HepG2 (cell line): ENCODE data around the gene VAV2. TPM values are rescaled to one million over a fixed set of nuclear protein-coding genes. Genes with fewer than 3 reads are reported as not detected.

Experiments
- ARNTL ChIP-seq: sonication (generic); formaldehyde crosslinking; IDR thresholded peaks from 2 replicates; pipeline ENCODE4 v1.4.0; 2020; ENCODE audit warnings: mild to moderate bottlenecking, missing genetic modification reagents
- ERF ChIP-seq: IDR thresholded peaks from 2 replicates; pipeline ENCODE4 v1.6.1; 2018; ENCODE audit warnings: missing biosample characterization, missing genetic modification reagents
- FOXC1 ChIP-seq: sonication (generic); formaldehyde crosslinking; IDR thresholded peaks from 2 replicates; pipeline ENCODE4 v1.8.0; 2022; ENCODE audit warnings: mild to moderate bottlenecking, missing genetic modification reagents, borderline replicate concordance
- GFI1 ChIP-seq: sonication (generic); formaldehyde crosslinking; IDR thresholded peaks from 2 replicates; pipeline ENCODE4 v1.5.0; 2020; ENCODE audit warnings: missing genetic modification reagents, mild to moderate bottlenecking, borderline replicate concordance
- IKZF4 ChIP-seq: sonication (generic); formaldehyde crosslinking; IDR thresholded peaks from 2 replicates; pipeline ENCODE4 v1.5.1; 2020; ENCODE audit warnings: borderline replicate concordance, mild to moderate bottlenecking, low read depth, missing genetic modification reagents; ENCODE audit errors: not compliant biosample characterization
- MAZ ChIP-seq, 2 experiments: sonication (generic) in 1 of 2; formaldehyde crosslinking in 1 of 2; IDR thresholded peaks; 2 replicates each; pipeline versions ENCODE4 v1.5.0 to v1.6.1; 2012 to 2020; ENCODE audit warnings: low read depth in 2 of 2, mild to moderate bottlenecking in 2 of 2, borderline replicate concordance in 1 of 2, improper control_type of control experiment in 1 of 2, low read length in 1 of 2, missing genetic modification reagents in 1 of 2, moderate library complexity in 1 of 2
- MED8 ChIP-seq: sonication (generic); formaldehyde crosslinking; IDR thresholded peaks from 2 replicates; pipeline ENCODE4 v1.8.1; 2023; ENCODE audit warnings: mild to moderate bottlenecking, missing genetic modification reagents; ENCODE audit not compliant: insufficient replicate concordance
- REL ChIP-seq: sonication (generic); formaldehyde crosslinking; conservative IDR thresholded peaks from 2 replicates; pipeline ENCODE4 v1.8.0; 2022; ENCODE audit warnings: mild to moderate bottlenecking, missing genetic modification reagents, moderate library complexity
- SAFB2 ChIP-seq: sonication (generic); formaldehyde crosslinking; IDR thresholded peaks from 2 replicates; pipeline ENCODE4 v1.5.1; 2020; ENCODE audit warnings: missing genetic modification reagents, low read depth, mild to moderate bottlenecking, borderline replicate concordance
- SMAD9 ChIP-seq: sonication (generic); formaldehyde crosslinking; IDR thresholded peaks from 2 replicates; pipeline ENCODE4 v1.5.1; 2020; ENCODE audit warnings: mild to moderate bottlenecking, missing genetic modification reagents
- ZBTB1 ChIP-seq: sonication (generic); formaldehyde crosslinking; IDR thresholded peaks from 2 replicates; pipeline ENCODE4 v1.4.0; 2020; ENCODE audit warnings: missing genetic modification reagents, borderline replicate concordance
- ZBTB3 ChIP-seq: sonication (generic); formaldehyde crosslinking; IDR thresholded peaks from 2 replicates; pipeline ENCODE4 v1.4.0; 2020; ENCODE audit warnings: low read depth, mild to moderate bottlenecking, moderate library complexity, missing genetic modification reagents, borderline replicate concordance
- ZBTB7A ChIP-seq: sonication (generic); formaldehyde crosslinking; IDR thresholded peaks from 2 replicates; pipeline ENCODE4 v1.8.0; 2022; ENCODE audit warnings: mild to moderate bottlenecking, missing genetic modification reagents
- ZFY ChIP-seq: sonication (generic); formaldehyde crosslinking; IDR thresholded peaks from 2 replicates; pipeline ENCODE4 v1.4.0; 2020; ENCODE audit warnings: missing genetic modification reagents
- ZNF547 ChIP-seq: sonication (generic); formaldehyde crosslinking; IDR thresholded peaks from 2 replicates; pipeline ENCODE4 v1.5.1; 2020; ENCODE audit warnings: mild to moderate bottlenecking, missing genetic modification reagents
- ZNF878 ChIP-seq: sonication (generic); formaldehyde crosslinking; IDR thresholded peaks from 2 replicates; pipeline ENCODE4 v1.8.1; 2023; ENCODE audit warnings: mild to moderate bottlenecking, missing genetic modification reagents, moderate library complexity
- ZNF883 ChIP-seq: sonication (generic); formaldehyde crosslinking; IDR thresholded peaks from 2 replicates; pipeline ENCODE4 v1.5.1; 2020; ENCODE audit warnings: mild to moderate bottlenecking, missing genetic modification reagents; ENCODE audit errors: not compliant biosample characterization
- polyA plus RNA-seq, 8 experiments: library from polyadenylated mRNA; depleted of rRNA in 3 of 8; stranded (reverse) in 7 of 8; unstranded in 1 of 8; fragments of >200 nt; fragmentation: Illumina TruSeq in 4 of 8; extraction: Trizol in 4 of 8; gene quantifications; 2 replicates each; pipeline versions ENCODE4 v1.2.1 to v1.2.3, GENCODE V29; 2011 to 2016; ENCODE audit warnings: low read depth in 4 of 8, missing spikeins in 1 of 8, mixed read lengths in 1 of 8; ENCODE audit not compliant: insufficient read depth in 1 of 8
- total RNA-seq, 5 experiments: library from RNA; depleted of rRNA; stranded (reverse); fragments of >200 nt; fragmentation: Illumina TruSeq; extraction: Trizol; gene quantifications; 2 replicates each; pipeline ENCODE4 v1.2.3, GENCODE V29; 2016; ENCODE audit warnings: low read depth in 1 of 5
- TF ChIP-seq, protein P1 (sequence below): sonication (generic); formaldehyde crosslinking; IDR thresholded peaks from 2 replicates; pipeline ENCODE4 v1.5.0; 2020; ENCODE audit warnings: missing genetic modification reagents, mild to moderate bottlenecking, borderline replicate concordance
- TF ChIP-seq, protein P2 (sequence below): sonication (generic); formaldehyde crosslinking; IDR thresholded peaks from 2 replicates; pipeline ENCODE4 v1.9.0; 2022; ENCODE audit warnings: missing genetic modification reagents, mild to moderate bottlenecking, borderline replicate concordance
- TF ChIP-seq, protein P3 (sequence below): sonication (generic); IDR thresholded peaks from 2 replicates; pipeline ENCODE4 v1.6.1; 2016; ENCODE audit warnings: low read depth, borderline replicate concordance
- TF ChIP-seq, protein P4 (sequence below): sonication (generic); formaldehyde crosslinking; IDR thresholded peaks from 2 replicates; pipeline ENCODE4 v1.4.0; 2020; ENCODE audit warnings: missing genetic modification reagents, borderline replicate concordance

Gene VAV2
- total and polyA plus RNA-seq, 2 of the 13 experiments (the other 11 are each of a cell fraction or from before 2014, with no cell fraction given) = 22.5 to 22.9 TPM

DNA sequence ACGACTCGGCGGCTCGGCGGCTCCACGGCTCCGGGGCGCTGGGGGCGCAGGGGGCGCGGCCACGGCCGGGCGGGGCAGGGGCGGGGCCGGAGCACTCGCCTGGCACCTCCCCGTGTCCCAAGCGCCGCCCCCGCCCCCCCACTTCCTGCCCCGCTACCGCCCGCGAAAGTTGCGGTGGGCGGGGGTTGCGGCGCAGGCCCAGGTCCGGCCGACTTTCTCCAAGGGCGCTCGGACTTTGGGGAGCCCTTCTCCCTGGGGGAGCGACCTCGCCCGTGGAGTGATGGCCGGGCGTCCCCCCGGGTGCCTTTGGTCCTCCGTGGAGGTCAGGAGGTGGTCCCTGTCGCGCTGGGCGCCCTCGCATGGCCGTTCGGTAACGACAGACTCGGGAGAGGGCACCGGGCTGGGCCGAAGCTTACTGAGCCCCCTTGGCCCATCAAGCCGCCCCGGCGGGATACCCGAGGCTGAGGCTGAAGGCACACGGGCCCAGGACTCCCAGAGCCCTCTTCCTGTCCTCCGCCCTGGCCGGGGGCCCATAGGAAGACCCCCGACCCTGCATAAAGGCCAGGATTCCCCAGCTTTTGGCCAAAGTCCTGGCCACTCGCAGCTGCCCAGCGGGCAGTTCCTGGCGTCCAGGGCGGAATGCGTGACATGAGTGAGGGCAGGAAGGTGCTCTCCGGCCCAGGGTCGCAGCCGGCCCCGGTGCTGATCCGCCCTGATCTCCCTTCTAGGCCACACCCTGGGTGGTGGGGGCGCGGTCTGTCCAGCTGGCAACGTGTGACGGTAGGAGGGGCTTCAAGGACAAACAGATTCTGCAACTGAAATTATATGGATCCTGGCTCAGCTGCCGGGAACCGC lies 883 bp upstream of the VAV2 start (continued):
- TF ChIP-seq, protein P1, sequence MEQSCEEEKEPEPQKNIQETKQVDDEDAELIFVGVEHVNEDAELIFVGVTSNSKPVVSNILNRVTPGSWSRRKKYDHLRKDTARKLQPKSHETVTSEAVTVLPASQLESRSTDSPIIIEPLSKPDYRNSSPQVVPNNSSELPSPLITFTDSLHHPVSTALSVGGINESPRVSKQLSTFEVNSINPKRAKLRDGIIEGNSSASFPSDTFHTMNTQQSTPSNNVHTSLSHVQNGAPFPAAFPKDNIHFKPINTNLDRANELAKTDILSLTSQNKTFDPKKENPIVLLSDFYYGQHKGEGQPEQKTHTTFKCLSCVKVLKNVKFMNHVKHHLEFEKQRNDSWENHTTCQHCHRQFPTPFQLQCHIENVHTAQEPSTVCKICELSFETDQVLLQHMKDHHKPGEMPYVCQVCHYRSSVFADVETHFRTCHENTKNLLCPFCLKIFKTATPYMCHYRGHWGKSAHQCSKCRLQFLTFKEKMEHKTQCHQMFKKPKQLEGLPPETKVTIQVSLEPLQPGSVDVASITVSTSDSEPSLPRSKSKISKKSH (CRISPR knock-in tag) = peak; percentile 59; the same call in 1 of the 2 replicates
- peak; percentile 69 for TF ChIP-seq IKZF4 (CRISPR knock-in tag)
- TF ChIP-seq, protein P2, sequence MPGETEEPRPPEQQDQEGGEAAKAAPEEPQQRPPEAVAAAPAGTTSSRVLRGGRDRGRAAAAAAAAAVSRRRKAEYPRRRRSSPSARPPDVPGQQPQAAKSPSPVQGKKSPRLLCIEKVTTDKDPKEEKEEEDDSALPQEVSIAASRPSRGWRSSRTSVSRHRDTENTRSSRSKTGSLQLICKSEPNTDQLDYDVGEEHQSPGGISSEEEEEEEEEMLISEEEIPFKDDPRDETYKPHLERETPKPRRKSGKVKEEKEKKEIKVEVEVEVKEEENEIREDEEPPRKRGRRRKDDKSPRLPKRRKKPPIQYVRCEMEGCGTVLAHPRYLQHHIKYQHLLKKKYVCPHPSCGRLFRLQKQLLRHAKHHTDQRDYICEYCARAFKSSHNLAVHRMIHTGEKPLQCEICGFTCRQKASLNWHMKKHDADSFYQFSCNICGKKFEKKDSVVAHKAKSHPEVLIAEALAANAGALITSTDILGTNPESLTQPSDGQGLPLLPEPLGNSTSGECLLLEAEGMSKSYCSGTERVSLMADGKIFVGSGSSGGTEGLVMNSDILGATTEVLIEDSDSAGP = peak; percentile 89; the same call in 1 of the 2 replicates
- TF ChIP-seq ZNF883 (CRISPR knock-in tag) = peak; percentile 94
- TF ChIP-seq, protein P3, sequence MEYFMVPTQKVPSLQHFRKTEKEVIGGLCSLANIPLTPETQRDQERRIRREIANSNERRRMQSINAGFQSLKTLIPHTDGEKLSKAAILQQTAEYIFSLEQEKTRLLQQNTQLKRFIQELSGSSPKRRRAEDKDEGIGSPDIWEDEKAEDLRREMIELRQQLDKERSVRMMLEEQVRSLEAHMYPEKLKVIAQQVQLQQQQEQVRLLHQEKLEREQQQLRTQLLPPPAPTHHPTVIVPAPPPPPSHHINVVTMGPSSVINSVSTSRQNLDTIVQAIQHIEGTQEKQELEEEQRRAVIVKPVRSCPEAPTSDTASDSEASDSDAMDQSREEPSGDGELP = peak; percentile 91
- peak; percentile 53; the same call in 1 of the 2 replicates for TF ChIP-seq SAFB2 (CRISPR knock-in tag)
- TF ChIP-seq MED8 = no peak
- no peak for TF ChIP-seq ZNF878 (CRISPR knock-in tag)
- TF ChIP-seq MAZ (IDR thresholded peaks at IDR 0.05; ENCODE audit: borderline replicate concordance, low read depth, low read length) = peak; percentile 41; the same call in 1 of the 2 replicates
- peak; percentile 72 for TF ChIP-seq MAZ (CRISPR knock-in tag; IDR thresholded peaks at IDR 0.05; ENCODE audit: low read depth)
- peak; percentile 82; the same call in 1 of the 2 replicates for TF ChIP-seq SMAD9 (CRISPR knock-in tag)
- TF ChIP-seq, protein P4, sequence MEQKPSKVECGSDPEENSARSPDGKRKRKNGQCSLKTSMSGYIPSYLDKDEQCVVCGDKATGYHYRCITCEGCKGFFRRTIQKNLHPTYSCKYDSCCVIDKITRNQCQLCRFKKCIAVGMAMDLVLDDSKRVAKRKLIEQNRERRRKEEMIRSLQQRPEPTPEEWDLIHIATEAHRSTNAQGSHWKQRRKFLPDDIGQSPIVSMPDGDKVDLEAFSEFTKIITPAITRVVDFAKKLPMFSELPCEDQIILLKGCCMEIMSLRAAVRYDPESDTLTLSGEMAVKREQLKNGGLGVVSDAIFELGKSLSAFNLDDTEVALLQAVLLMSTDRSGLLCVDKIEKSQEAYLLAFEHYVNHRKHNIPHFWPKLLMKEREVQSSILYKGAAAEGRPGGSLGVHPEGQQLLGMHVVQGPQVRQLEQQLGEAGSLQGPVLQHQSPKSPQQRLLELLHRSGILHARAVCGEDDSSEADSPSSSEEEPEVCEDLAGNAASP (CRISPR knock-in tag) = 0 out of 2 replicates have a peak, but pooled peaks have one; percentile 27
- 0 out of 2 replicates have a peak, but pooled peaks have one; percentile 35 for TF ChIP-seq REL (CRISPR knock-in tag)
- peak; percentile 69; the same call in 1 of the 2 replicates for TF ChIP-seq GFI1 (CRISPR knock-in tag)
- 0 out of 2 replicates have a peak, but pooled peaks have one; percentile 42 for TF ChIP-seq ARNTL (CRISPR knock-in tag)
- peak; percentile 65; the same call in 1 of the 2 replicates for TF ChIP-seq ZNF547
- peak; percentile 88; the same call in 1 of the 2 replicates for TF ChIP-seq FOXC1 (CRISPR knock-in tag)
- TF ChIP-seq ZFY = peak; percentile 72
- no peak for TF ChIP-seq ZBTB1 (CRISPR knock-in tag)
- peak; percentile 72 for TF ChIP-seq ERF (CRISPR knock-in tag)
- TF ChIP-seq ZBTB3 (CRISPR knock-in tag) = 0 out of 2 replicates have a peak, but pooled peaks have one; percentile 37
- peak; percentile 15; the same call in 1 of the 2 replicates for TF ChIP-seq ZBTB7A (CRISPR knock-in tag)
